HG03520 (cell line): ENCODE data around the gene CETP.
"Not testable (repeated sequence)": the region's sequence is repeated elsewhere in the genome, so short reads cannot be mapped to it uniquely, and the experiment has no call there.

ENCODE experiments used
- ATAC-seq: cut with Tn5 transposase; IDR thresholded peaks from one replicate; pipeline ENCODE4 v1.9.1; 2021; ENCODE audit warnings: mild to moderate bottlenecking, moderate library complexity; ENCODE audit not compliant: unreplicated experiment

The CETP gene

DNA sequence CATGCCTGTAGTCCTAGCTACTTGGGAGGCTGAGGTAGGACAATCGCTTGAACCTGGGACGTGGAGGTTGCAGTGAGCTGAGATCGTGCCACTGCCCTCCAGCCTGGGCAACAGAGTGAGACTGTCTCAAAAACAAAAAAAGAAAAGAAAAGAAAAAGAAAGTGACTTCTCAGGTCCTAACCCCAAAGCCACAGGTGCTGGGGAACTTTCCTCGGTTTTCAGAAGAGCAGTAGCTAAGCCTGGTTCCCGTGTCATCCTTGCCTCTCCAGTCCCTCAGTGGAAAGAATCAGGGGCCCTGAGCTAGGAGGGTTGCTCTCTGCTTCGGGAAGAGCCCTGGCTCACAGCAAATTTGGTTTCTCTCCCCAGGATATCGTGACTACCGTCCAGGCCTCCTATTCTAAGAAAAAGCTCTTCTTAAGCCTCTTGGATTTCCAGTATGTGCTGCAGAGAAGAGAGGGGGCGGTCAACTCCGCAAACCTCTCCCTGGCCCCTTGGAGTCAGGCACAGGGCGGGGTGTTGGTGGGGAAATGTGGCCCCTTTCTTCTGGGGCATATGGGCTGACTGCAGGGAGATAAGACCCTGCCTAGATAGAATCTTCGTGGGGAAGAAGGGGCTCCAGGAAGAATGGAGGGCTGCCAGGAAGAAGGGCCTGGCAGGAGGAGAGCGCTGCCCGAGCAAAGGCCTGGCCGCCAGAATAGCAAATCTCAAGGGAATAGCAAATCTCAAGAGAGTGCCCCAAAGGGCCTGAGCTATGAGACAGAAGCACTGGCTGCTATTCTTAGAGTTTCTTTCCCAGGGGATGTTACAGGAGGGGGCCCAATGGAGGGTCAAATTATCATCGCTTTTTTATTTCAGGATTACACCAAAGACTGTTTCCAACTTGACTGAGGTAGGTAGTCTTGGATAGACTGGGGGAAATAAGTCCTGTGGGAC, 19.3 kb downstream of the CETP start:
- ATAC-seq, result no peak

DNA sequence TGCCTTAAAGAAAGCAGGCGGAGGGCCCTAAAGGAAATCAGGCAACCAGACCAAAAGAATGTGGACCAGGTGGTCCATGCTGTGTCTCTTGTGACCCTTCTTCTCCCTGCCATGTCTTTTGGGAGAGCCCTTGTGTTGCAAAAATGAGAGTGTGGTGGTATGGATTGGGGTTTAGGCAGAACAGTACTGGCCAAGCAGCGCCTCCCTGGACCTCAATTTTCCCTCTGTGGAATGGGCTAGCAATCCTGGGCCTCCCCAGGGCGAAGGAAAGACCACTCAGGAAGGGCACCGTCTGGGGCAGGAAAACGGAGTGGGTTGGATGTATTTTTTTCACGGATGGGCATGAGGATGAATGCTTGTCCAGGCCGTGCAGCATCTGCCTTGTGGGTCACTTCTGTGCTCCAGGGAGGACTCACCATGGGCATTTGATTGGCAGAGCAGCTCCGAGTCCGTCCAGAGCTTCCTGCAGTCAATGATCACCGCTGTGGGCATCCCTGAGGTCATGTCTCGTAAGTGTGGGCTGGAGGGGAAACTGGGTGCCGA, 20.1 kb downstream of the CETP start:
- no peak for ATAC-seq

DNA sequence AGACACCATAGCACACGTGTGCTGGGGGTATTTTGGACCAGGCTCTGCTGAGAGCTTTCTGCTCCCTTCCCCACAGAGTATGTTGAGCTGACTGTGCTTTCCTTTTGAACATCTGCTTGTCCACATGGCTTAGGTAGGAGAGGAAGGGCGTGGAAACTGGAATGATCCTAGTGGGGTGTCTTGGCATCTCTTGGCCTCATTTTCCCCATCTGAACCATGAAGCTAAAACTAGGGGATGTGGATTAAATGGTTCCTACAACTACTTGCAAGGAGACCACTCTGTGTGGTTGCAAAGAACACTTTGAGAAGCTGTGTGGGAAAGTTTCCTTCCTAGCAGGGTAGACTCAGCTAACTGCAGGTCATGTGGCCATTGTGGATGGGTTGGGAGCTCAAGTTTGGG, 20.9 kb downstream of the CETP start:
- ATAC-seq, result no peak

DNA sequence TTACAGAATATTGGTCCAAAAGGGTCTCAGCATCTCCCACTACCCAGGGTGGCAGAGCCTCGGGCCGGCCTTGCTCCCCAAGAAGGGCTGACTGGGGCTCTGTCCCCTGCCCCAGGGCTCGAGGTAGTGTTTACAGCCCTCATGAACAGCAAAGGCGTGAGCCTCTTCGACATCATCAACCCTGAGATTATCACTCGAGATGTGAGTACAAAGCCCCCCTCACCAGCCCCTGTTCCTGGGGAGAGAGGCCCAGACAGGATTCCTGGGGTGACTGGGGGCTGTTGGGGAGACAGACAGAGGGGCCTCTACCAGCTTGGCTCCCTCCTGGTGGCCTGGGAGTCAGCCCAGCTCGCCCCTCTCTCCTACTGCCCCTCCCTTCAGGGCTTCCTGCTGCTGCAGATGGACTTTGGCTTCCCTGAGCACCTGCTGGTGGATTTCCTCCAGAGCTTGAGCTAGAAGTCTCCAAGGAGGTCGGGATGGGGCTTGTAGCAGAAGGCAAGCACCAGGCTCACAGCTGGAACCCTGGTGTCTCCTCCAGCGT, 21.5 kb downstream of the CETP start:
- no peak for ATAC-seq

- ATAC-seq, result no peak
Measured at GRCh38 chr16:56984639-56985038, 22.9 kb downstream of the CETP start.

- no peak for ATAC-seq
Measured at GRCh38 chr16:56985288-56985961, 23.7 kb downstream of the CETP start.

GRCh38 chr16:56985962-56986360, 24.2 kb downstream of the CETP start:
- no peak for ATAC-seq

DNA sequence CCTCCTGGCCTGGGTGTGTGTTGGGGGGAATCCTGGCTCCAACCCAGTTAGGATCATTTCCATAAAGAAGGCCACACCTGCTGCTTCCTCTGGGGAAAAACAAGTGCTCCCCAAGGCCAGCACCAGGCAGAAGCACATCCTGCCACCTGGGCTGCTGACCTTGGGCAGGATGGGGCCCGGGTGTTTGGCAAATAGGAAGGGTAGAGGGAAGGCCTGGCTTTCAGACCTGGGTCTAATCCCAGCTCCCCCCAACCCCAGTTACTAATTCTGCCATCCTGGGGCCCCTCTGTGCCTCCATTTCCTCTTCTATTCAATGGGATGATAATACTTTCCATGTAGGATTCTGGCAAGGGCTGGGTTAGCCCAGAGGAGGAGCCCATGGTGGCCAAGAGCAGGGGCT, 24.6 kb downstream of the CETP start:
- ATAC-seq, result no peak

DNA sequence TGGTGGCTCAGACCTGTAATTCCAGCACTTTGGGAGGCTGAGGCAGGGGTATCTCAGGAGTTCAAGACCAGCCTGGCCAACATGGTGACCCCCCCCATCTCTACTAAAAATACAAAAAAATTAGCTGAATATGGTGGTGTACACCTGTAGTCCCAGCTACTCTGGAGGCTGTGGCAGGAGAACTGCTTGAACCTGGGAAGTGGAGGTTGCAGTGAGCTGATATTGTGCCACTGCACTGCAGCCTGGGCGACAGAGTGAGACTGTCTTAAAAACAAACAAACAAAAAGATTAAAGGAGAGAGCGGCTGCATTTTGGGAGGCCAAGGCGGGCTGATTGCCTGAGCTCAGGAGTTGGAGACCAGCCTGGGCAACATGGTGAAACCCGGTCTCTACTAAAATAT, 25.2 kb downstream of the CETP start:
- not testable (repeated sequence) for ATAC-seq

GRCh38 chr16:56987692-56988091, 25.9 kb downstream of the CETP start:
- ATAC-seq, result no peak

- ATAC-seq, result no peak
Measured at GRCh38 chr16:56988161-56988947, 26.6 kb downstream of the CETP start.

DNA sequence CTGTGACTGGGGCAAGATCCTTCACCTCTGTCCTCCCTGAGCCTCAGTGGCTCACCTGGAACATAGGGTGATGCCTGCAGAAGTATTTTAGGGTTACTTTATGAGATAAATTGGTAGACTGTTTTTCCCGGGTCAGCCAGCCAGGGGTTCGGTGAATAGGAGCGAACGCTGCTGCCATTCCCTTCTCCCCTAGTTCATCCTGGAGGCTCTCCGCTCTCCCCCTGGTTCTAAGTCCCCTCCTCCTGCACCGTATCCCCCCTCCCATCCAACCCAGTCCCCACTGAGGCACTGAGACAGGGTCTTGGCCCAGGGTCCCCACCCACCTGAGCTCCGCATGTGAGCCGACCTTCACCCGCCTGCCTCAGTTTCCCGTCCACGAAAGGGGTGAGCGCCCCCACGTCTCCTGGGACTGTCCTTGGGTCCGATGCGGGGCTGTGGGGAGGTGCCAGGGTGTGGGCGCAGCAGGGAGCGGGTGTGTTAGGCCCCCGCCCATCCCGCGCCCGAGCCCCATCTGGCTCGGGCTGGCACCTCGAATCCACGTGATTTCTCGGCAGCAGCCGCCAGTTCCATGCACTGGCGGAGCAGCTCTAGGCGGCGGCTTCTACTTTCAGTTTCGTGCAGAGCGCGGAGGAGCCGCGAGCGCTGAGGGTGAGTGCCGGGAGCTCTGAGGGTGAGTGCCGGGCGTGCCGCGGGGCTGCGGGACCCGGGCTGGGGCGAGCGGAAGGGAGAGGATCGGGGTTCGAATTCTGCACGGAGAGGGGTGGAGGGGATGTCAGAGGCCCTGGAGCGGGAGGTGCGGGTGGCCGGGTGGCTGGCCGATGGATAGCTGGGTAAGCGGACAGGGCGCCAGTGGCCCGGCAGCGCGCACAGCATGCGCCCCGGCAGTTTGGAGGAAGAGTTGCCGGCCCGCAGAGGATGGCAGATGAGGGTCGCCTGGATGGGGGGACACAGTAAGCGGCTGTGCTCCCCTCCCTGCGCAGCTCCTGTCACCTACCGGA, 27.5 kb downstream of the CETP start, which contains the start of gene NLRC5:
TSS of gene NLRC5 (plus strand) at position 610 of the 998 bp plus-strand sequence. CDS start 31,156 bp downstream, outside the sequence.
- ATAC-seq, result peak; percentile 72

DNA sequence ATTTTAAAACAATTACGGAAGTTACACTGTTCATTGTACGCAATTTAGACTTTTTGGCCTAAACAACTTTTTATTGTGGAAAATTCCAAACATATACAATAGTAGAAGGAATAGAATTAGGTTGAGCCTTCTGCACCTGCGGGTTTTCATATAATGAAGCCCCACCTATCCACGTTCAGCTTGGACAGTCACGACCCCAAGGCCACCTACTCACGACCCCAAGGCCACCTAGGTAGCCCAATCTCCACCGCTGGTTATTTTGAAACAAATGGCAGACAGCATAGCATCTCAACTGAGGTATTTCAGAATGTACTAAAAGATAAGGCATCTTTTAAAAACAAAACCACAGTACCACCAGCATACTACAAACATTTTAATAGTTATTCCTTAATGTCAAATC, 28.2 kb downstream of the CETP start:
- ATAC-seq, result no peak

GRCh38 chr16:56990407-56991286, 28.9 kb downstream of the CETP start:
- no peak for ATAC-seq

DNA sequence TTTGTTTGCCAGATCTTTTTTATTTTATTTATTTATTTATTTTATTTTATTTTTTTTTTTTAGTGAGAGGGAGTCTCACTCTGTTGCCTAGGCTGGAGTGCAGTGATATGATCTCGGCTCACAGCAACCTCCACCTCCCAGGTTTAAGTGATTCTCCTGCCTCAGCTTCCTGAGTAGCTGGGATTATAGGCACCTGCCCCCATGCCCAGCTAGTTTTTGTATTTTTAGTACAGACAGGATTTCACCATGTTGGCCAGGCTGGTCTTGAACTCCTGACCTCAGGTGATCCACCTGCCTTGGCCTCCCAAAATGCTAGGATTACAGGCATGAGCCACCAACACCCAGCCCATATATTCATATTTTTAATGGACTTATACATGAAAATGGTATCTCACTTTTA, 30.7 kb downstream of the CETP start:
- not testable (repeated sequence) for ATAC-seq

DNA sequence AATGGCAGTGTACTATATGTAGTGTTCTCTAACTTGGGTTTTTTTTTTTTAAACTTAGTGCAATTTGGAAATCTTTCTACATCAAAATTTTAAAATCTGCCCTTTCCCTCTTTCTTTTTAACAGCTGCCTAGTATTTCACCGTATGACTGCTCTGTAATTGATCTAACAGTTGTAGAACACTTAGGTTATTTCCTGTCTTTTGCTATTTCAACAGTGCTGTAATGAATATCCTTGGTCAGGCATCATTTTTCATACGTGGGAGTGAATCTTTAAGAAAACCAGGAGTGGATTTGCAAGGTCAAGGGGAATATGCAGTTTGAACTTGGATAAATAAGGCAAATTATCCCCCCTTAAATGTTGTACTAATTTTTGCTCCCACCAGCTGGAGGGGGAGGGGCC, 31.5 kb downstream of the CETP start:
- no peak for ATAC-seq

- ATAC-seq, result no peak
Measured at GRCh38 chr16:56994311-56994710, 32.6 kb downstream of the CETP start.

DNA sequence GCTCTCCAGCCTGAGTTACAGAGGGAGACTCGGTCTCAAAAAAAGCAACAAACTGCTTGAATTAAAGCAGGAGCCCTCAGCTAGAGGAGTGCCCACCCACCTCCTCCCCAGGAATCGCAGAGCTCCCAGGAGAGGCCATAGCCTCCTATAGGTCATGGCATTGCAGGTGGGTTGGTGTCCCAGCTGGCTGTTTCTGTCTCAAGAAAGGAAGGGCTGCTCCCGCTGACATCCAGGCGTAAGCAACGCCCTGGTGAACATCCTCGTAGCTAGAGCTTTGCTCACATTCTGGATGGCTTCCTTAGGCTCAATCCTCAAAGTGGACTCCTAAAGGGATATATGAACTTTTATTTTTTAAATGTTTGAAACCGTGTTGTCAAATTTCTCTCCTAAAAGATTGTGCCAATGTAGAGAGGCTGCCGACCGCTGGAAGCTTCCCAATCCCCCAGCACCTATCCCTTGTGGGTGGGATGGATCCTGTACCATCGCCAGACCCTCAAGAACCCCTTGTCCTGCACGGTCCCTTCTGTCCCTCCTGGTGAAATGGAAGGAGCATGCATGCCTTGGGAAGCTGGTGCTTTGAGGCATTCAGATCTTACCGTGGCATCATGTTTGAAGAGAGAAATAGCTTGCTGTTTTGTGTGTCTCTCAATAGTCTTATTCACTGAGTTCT, 33.5 kb downstream of the CETP start:
- ATAC-seq, result no peak
